Activated naive CD8-positive, alpha-beta T cell (primary cell): ENCODE measurements around the gene KIAA1586.
"Not testable (repeated sequence)": the region's sequence is repeated elsewhere in the genome, so short reads cannot be mapped to it uniquely, and the experiment has no call there.

Source experiments
- H3K27ac Mint-ChIP-seq: one replicate; pipeline ENCODE4 v1.8.0; 2021; ENCODE audit warnings: mixed read lengths
- H3K27me3 Mint-ChIP-seq: one replicate; pipeline ENCODE4 v1.8.0; 2021; ENCODE audit warnings: mixed read lengths
- H3K36me3 Mint-ChIP-seq: one replicate; pipeline ENCODE4 v1.8.0; 2021; ENCODE audit warnings: mixed read lengths
- H3K4me1 Mint-ChIP-seq: one replicate; pipeline ENCODE4 v1.8.0; 2021; ENCODE audit warnings: low read depth, mixed read lengths
- H3K4me3 Mint-ChIP-seq: one replicate; pipeline ENCODE4 v1.8.0; 2021; ENCODE audit warnings: mild to moderate bottlenecking, mixed read lengths
- H3K9me3 Mint-ChIP-seq: one replicate; pipeline ENCODE4 v1.8.0; 2021; ENCODE audit warnings: low read depth, mixed read lengths

The KIAA1586 gene, protein sequence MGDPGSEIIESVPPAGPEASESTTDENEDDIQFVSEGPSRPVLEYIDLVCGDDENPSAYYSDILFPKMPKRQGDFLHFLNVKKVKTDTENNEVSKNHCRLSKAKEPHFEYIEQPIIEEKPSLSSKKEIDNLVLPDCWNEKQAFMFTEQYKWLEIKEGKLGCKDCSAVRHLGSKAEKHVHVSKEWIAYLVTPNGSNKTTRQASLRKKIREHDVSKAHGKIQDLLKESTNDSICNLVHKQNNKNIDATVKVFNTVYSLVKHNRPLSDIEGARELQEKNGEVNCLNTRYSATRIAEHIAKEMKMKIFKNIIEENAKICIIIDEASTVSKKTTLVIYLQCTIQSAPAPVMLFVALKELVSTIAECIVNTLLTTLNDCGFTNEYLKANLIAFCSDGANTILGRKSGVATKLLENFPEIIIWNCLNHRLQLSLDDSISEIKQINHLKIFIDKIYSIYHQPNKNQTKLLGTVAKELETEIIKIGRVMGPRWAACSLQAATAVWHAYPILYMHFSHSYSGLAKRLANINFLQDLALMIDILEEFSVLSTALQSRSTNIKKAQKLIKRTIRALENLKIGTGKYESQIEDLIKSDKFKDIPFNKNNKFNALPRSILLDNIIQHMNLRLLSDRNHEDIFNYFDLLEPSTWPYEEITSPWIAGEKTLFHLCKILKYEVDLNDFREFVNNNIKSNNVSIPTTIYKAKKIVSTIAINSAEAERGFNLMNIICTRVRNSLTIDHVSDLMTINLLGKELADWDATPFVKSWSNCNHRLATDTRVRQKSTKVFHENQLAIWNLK

DNA sequence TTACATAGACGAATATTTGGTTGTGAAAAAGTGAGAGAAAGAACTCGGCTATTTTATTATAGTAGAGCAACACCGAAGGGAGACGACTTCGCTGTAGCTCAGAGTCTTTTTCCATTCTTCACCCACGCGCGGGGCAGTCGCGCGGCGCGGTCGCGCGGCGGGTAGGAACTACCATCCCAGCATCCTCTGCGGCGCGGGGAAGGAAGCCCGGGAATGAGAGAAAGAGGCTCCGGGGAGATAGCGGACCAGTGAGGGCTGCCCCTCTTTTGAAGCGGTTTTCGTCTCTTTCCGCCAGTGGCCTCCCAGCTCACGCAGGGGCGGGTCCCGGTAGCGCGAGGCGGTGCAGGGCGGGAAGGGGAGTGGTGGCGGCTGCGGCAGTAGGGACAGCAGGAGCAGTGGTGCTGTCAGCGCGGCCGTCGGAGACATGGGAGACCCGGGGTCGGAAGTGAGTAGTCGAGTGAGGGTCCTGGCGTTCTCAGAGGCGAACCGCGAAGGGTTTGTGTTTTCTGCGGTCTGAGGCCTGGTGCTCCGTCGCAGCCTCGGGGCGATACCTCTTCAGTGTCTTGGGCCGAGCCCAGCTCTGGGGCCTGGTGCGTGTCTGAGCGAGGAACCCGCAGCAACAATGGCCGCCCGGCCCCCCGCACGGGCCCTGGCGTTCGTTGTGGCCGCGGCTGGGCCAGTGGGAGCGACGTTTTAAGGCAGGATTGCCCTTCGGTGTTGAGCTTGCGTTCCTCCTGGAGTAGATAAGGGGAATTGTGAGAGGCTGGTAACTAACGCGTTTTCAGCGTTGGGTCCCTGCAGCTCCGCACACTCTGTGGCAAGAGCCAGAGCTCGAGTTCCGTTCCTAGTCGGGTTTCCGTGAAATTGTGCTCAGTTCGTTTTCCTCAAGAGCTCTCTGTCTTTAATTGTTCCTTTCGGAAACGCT lies at the start of gene KIAA1586:
KIAA1586 (plus strand) TSS at position 362 of the 925 bp plus-strand sequence; CDS start at position 425, 63 bp downstream.
- H3K27me3 Mint-ChIP-seq, H3K36me3 Mint-ChIP-seq, H3K9me3 Mint-ChIP-seq: not testable (repeated sequence)
- H3K27ac Mint-ChIP-seq: peak within 1 kb of the TSS; percentile 89
- peaks cover 31% of the 10 kb centered on the region for H3K4me1 Mint-ChIP-seq
- peak within 1 kb of the TSS; percentile 94 for H3K4me3 Mint-ChIP-seq

DNA sequence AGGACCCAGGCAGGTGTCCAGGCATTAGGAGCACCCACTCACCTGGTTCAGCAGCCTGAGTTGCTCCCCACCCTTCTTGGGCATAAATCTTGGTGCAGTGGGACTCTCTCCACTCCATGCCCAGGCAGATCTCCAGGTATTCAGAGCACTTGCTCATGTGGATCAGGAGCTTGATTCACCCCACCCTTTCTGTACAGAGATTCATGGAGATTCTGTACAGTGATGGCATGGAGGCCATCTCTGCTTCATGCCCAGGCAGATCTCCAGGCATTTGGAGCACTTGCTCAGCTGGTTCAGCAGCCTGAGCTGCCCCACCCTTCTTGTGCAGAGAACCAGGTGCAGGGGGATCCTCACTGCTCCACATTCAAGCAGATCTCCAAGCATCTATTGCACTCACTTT lies 47.4 kb upstream of the KIAA1586 start:
- peaks cover 1% of the 10 kb centered on the region for H3K27me3 Mint-ChIP-seq

DNA sequence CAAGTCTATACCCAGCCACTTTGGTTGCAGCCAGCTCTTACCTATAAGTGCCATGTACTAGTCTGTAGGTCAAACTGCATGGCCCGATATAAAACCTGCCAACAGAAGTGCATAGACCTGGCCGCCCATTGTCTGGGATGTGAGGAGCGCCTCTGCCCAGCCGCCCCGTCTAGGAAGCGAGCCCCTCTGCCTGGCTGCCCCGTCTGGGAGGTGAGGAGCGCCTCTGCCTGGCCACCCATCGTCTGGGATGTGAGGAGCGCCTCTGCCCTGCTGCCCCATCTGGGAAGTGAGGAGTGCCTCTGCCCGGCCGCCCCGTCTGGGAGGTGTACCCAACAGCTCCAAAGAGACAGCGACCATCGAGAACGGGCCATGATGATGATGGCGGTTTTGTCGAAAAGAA lies 46.7 kb upstream of the KIAA1586 start:
- not testable (repeated sequence) for H3K36me3 Mint-ChIP-seq, H3K27me3 Mint-ChIP-seq, H3K4me3 Mint-ChIP-seq, H3K4me1 Mint-ChIP-seq, H3K9me3 Mint-ChIP-seq, H3K27ac Mint-ChIP-seq

More for the DNA sequence above, 47.4 kb upstream of the KIAA1586 start:
- no peaks in the 10 kb centered on the region for H3K9me3 Mint-ChIP-seq
- H3K4me1 Mint-ChIP-seq: no peaks in the 10 kb centered on the region
- H3K27ac Mint-ChIP-seq: no peak overlapping the region
- no peak overlapping the region for H3K4me3 Mint-ChIP-seq
- no peaks in the 10 kb centered on the region for H3K36me3 Mint-ChIP-seq

DNA sequence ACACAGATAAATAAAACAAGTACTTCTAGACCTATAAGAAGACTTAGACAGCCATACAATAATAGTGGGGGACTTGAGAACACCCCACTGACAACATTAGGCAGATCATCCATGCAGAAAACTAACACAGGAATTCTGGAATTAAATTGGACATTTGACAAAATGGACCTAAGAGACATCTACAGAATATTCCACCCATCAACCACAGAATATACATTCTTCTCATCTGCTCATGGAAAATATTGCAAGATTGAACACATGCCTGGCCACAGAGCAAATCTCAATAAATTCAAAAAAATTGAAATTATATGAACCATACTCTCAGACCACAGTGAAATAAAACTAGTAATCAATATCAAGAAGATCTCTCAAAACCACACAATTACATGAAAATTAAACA lies 44.3 kb upstream of the KIAA1586 start:
- no peaks in the 10 kb centered on the region for H3K36me3 Mint-ChIP-seq
- H3K4me3 Mint-ChIP-seq: no peak overlapping the region
- H3K27ac Mint-ChIP-seq: no peak overlapping the region
- no peaks in the 10 kb centered on the region for H3K4me1 Mint-ChIP-seq
- H3K27me3 Mint-ChIP-seq: peaks cover 1% of the 10 kb centered on the region
- H3K9me3 Mint-ChIP-seq: no peaks in the 10 kb centered on the region

DNA sequence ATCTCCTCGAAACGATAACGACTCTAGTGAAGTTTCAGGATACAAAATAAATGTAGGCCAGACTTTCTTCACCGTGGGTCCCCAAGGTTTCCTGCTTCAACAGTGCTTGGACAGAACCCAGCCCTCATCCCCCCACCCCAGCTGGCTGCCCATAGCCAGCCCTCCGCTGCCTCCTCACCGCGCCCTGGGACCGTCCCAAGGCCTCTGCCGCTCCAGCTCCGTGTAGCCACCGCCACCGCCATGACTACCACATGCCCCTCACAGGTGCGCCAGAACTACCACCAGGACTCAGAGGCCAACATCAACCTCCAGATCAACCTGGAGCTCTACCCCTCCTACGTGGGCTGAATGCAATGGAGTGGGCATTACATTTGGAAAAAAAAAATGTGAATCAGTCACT lies 42.2 kb upstream of the KIAA1586 start:
- Mint-ChIP-seq H3K4me3 (no peak overlapping the region), H3K9me3 (no peaks in the 10 kb centered on the region), H3K4me1 (no peaks in the 10 kb centered on the region), H3K27me3 (no peaks in the 10 kb centered on the region), H3K27ac (no peak overlapping the region), H3K36me3 (no peaks in the 10 kb centered on the region)

DNA sequence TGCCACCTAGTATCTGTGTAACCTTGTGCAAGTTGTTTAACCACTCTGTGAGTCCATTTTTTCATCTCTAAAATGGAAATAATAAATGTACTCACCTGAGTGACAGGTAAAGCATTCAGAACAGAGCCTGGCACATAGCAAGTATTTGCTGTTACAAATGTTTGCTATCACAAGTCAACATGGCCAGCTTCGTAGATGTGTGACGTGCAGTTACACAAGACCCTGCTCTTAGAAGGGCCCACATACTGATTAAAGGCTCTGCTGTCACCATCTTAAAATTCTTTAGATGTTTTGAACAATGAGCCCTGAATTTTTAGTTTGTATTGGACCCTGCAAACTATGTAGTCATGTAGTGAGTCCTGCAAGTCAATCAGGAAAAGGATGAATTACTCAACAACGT lies 40.4 kb upstream of the KIAA1586 start:
- H3K9me3 Mint-ChIP-seq: no peaks in the 10 kb centered on the region
- no peak overlapping the region for H3K27ac Mint-ChIP-seq
- H3K27me3 Mint-ChIP-seq: no peaks in the 10 kb centered on the region
- H3K36me3 Mint-ChIP-seq: no peaks in the 10 kb centered on the region
- no peak overlapping the region for H3K4me3 Mint-ChIP-seq
- H3K4me1 Mint-ChIP-seq: no peaks in the 10 kb centered on the region

DNA sequence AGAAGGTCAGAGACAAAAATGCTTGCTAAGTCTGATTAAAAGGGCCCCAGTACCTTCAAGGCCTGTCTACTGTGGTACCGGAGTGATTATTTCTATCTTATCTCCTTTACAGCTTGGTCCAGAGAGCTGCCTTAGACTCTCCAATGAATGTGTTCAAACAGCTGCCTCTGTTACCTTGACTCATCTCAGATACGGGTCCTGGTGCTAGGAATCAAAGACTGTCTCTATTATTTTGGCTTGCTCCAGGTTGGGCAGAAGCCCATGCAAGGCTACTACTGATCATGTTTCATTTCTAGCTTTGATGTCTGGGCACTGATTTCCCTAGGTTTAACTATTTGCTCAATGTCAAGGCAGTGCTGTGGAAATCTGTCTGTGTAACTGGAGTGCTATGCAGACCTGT lies 38.4 kb upstream of the KIAA1586 start:
- H3K36me3 Mint-ChIP-seq, H3K4me1 Mint-ChIP-seq, H3K27ac Mint-ChIP-seq, H3K27me3 Mint-ChIP-seq, H3K4me3 Mint-ChIP-seq, H3K9me3 Mint-ChIP-seq: not testable (repeated sequence)

DNA sequence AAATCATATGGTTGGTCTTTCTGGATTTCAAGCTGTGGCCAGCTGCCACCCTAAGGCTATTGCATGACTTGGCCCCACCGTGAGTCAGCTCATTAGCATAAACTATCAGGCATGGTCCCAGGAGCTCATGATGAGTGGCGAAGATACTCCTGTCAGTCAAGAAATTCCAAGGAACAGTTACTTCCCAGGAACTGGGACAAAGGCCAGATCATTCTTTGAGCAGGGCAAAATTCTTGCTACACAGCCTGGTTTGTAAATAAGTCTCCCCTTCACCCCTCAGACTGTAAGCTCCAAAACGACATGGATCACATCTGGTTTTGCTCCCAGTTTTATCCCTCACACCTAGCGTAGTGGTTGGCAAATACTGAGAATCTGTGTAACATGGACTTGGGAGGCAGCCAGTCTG lies 33.0 kb upstream of the KIAA1586 start:
- Mint-ChIP-seq H3K27ac (no peak overlapping the region), H3K9me3 (no peaks in the 10 kb centered on the region), H3K36me3 (no peaks in the 10 kb centered on the region), H3K27me3 (no peaks in the 10 kb centered on the region), H3K4me3 (no peak overlapping the region), H3K4me1 (no peaks in the 10 kb centered on the region)

DNA sequence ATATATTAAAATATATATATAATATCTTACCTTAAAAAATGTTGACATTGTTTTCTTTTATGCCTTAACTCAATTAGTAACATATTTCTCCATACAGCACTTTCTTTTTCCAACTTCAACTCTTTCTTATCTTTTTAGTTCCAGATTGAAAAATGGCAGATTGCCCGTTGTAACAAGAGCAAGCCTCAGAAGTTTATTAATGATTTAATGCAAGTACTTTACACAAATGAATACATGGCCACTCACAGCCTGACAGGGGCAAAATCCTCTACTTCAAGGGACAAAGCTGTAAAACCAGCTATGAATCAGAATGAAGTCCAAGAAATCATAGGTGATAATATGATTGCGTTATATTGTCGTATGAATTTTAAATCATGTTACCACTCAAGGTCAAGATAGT lies 29.4 kb upstream of the KIAA1586 start:
- Mint-ChIP-seq H3K27ac (no peak overlapping the region), H3K9me3 (no peaks in the 10 kb centered on the region), H3K27me3 (no peaks in the 10 kb centered on the region), H3K4me3 (no peak overlapping the region), H3K4me1 (no peaks in the 10 kb centered on the region), H3K36me3 (no peaks in the 10 kb centered on the region)

DNA sequence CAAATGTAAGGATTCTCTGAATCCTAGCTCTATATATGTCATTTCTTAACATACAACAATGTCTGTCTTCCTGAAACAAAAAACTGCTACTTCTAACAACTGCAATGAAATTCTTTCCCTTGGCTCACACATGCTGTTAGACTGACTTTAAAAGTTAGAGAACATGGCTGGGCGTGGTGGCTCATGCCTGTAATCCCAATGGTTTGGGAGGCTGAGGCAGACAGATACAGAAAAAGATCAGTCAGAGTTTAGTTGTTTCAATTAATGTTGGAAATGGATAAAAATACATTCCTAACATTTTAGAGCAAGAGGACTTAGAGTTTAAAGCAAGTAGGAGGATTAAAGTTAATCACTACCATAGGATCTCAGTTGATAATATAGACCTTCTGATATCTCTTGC lies 28.7 kb upstream of the KIAA1586 start:
- Mint-ChIP-seq H3K4me1 (no peaks in the 10 kb centered on the region), H3K27me3 (no peaks in the 10 kb centered on the region), H3K9me3 (no peaks in the 10 kb centered on the region), H3K36me3 (no peaks in the 10 kb centered on the region), H3K27ac (no peak overlapping the region), H3K4me3 (no peak overlapping the region)

DNA sequence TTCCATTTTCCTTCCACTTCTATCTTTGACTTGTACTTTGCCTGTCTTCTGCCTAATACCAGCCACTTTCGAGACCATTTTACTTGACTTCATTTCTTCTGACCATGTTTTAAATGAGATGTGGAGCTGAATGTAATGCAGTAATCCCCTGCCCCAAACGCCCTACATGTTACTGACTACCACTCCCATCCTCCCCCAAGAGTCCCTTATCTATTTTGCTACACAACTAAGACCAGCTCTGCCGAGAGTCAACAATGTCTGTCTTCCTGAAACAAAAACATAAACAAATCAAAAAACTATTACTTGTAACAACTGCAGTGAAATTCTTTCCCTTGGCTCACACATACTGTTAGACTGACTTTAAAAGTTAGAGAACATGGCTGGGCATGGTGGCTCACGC lies 27.1 kb upstream of the KIAA1586 start:
- Mint-ChIP-seq H3K4me1 (no peaks in the 10 kb centered on the region), H3K27ac (no peak overlapping the region), H3K9me3 (peaks cover 9% of the 10 kb centered on the region), H3K27me3 (no peaks in the 10 kb centered on the region), H3K36me3 (peaks cover 4% of the 10 kb centered on the region), H3K4me3 (no peak overlapping the region)

DNA sequence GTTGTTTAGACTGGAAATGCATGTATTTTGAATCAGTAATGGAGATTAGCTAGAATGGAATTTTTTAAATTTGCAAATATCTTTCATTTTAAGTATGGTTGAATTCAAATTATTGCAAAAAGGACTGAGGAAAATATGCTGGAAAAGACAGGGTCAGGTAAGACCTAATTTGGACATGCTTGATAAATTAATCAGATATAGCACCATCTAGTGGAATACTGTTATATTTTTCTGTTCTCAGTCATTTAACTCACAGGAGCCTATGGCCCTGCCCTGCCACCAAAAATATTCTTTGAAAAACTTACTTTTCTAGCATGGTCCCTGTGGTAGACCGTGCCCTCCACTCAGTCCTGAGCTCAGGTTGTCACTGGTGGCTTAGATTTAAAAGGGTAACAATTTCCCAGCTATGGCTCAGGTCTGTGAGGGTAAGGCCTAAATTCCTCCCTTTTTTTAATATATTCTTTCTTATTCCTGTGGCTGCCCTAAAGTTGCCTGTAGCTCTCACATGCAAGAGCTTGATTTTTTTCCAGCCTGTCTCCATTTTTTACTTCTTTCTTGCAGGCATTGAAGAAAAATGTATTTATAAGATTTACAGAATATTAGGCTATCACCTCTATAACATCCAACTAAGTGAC lies 25.3 kb upstream of the KIAA1586 start:
- no peaks in the 10 kb centered on the region for H3K4me1 Mint-ChIP-seq
- peaks cover 23% of the 10 kb centered on the region for H3K9me3 Mint-ChIP-seq
- H3K27me3 Mint-ChIP-seq: no peaks in the 10 kb centered on the region
- no peak overlapping the region for H3K27ac Mint-ChIP-seq
- peaks cover 16% of the 10 kb centered on the region for H3K36me3 Mint-ChIP-seq
- no peak overlapping the region for H3K4me3 Mint-ChIP-seq

DNA sequence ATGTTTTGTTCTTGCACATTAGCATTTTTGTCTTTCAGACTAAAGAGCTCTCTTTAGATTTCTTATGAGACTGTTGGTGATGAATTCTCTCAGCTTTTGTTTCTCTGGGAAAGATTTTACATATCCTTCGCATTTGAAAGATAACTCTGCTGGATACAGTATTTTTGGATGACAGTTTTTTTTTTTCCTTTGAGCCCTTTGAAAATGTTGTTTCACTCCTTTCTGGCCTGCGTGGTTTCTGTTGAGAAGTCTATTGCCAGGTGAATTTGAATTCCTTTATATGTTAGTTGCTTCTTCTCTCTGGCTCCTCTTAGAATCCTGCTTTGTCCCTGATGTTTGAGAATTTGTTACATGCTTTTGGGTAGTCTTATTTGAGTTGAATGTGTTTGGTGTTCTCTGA lies 22.2 kb upstream of the KIAA1586 start:
- Mint-ChIP-seq H3K27me3 (peaks cover 1% of the 10 kb centered on the region), H3K36me3 (peaks cover 16% of the 10 kb centered on the region), H3K4me3 (no peak overlapping the region), H3K4me1 (no peaks in the 10 kb centered on the region), H3K27ac (no peak overlapping the region), H3K9me3 (peaks cover 23% of the 10 kb centered on the region)

DNA sequence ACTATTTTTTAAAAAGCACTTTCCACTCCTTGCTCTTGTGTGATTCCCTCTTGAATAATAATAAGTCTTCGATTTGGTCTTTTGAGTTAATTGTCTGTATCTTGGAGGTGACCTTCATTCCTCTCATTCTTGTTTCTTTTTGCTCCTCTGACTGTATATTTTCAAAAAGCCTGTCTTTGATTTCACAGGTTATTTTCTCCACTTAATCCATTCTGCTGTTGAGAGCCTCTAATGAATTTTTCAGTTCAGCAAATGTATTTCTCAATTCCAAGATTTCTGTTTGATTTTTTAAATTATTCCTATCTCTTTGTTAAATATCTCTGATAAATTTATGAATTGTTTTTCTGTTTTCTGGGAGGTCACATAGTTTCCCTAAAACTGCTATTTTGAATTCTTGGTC lies 21.7 kb upstream of the KIAA1586 start:
- Mint-ChIP-seq H3K4me1 (no peaks in the 10 kb centered on the region), H3K27me3 (peaks cover 3% of the 10 kb centered on the region), H3K36me3 (peaks cover 16% of the 10 kb centered on the region), H3K4me3 (no peak overlapping the region), H3K27ac (no peak overlapping the region), H3K9me3 (peaks cover 23% of the 10 kb centered on the region)
